HG02870 (cell line): Measurements from ENCODE around the gene ZNF345.
A peak's percentile ranks its signal among the peaks of the same experiment; 100 is the strongest.

Source experiments
- ATAC-seq: cut with Tn5 transposase; IDR thresholded peaks from one replicate; pipeline ENCODE4 v1.9.1; 2021; ENCODE audit warnings: mild to moderate bottlenecking, moderate library complexity; ENCODE audit not compliant: unreplicated experiment

Gene ZNF345

DNA sequence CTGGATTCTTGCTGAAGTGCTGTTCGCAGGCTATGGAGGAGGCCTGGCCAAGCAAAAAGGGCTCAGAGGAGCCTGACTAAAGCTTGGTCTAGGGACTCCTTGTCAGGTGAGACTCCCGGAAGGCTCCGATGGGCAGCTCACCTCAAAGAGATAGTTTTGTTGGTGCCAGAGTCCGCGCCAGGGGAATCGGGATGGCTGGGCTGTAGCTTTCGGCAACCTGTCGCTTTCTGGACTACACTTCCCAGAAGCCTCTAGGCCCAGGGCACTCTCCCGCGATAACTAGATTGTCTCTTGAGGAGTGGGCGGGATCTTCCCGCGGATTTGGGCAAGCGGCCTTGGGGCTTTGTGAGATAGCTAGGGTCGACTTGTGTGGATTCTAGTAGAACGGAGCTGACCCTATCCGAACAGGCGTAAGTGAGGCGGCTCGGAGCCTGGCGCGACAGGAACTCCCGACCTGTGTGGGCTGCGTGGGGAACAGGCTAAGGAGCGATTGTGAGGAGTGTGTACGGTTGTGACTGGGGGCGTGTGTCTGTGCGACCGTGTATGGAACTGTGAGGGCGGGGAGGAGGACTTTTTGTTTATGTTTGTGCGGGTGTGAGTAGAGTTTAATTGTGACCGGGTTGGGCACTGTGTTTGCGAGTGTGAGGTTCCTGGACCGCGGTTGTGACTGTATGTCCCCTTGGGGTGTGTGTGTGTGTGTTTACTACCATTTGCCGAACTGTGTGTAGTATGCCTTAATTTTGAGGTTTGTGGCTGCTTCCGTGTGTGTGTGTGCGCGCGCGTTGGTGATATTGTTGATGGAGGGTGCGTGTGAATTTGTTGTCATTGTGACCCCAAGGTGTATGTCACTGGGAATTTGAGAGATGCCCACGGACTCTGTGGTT lies at the start of gene ZNF345:
Gene ZNF345, plus strand, starts transcription at position 318 of the 884 bp plus-strand sequence. CDS start 25,955 bp downstream, outside the sequence.
- peak; percentile 81 for ATAC-seq

GRCh38 chr19:36805364-36805763 lies 45.3 kb upstream of the ZNF345 start:
- ATAC-seq, result no peak

DNA sequence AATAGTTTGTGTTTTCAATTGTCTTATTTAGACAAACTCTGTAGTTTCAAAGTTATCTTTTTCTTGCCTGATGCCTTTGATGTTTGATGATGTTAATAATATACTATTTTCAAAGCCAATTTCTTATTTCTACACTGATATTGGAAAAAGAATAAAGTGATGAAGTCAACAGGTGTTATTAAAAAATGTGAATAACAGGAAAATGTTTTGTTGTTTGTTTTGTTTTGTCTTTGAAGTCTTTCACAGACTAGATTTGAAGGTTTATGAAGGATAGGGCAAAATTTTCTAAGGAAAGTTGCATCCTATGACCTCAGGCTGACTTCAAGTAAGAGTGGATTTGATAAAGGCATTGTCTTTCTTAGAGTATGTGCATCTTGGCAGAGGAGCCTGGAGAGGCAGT lies 43.6 kb upstream of the ZNF345 start:
- no peak for ATAC-seq

DNA sequence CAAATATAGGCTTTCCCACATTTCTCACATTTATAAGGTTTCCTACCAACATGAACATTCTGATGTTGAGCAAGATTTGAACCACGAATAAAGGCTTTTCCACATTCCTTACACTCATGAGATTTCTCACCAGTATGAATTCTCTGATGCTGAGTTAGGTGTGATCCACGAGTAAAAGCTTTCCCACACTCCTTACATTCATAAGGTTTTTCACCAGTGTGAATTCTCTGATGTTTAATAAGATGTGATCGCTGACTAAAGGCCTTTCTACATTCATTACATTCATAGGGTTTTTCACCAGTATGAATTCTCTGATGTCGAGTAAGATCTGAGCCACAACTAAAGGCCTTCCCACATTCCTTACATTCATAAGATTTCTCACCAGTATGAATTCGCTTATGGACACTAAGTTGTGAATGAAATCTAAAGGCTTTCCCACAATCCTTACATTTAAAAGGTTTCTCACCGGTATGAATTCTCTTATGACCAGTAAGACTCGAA lies 31.5 kb upstream of the ZNF345 start:
- no peak for ATAC-seq

DNA sequence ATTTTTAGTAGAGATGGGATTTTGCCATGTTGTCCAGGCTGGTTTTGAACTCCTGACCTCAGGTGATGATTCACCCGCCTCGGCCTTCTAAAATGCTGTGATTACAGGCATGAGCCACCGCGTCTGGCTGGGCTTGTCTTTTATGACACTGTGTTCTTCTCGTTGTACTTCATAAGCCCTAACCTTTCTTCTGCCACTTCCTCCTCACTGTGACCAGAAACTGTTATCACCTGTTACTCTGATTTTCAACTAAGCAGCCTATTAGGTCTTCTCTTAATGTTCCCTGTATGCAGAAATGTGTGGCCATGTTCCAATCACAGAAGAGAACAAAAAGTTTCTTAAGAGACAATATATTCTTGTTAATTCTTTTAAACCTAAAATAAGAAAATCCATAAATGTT lies 28.9 kb upstream of the ZNF345 start:
- ATAC-seq, result no peak

GRCh38 chr19:36833430-36833829 lies 17.2 kb upstream of the ZNF345 start:
- ATAC-seq, result no peak

DNA sequence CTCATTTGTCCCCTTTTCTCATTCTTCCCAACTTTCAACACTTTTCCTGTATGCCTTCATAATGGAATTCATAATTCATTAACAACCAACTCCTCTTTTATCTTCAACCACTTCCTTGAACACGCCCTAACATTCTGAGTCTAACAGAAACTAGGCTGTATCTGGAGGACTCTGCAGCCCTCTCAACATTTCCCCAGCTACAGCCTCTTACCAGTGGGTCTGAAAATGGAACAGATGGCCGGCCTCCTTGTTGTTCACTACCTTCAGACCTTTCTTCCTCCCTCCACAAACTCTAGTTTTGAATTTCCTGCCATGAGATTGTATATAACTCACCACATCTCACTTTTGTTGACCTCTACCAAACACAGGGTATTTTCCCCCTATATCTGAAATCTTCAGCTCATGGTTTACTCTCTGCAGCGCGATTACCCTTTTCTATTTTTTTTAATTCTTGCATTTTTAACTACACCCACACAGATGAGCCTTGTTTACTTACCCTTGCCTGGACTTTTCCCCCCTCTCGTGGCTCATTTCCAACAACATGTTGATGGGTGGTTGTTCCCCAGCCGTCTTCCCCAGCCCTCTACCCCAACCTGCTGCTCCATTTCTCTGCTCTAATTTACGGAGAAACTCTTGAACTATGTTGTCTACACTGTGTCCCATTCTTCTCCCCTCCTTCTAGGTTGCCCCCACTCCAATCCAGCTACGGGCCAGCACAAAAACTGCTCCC lies 13.3 kb upstream of the ZNF345 start:
- no peak for ATAC-seq

GRCh38 chr19:36837906-36838783 lies 12.5 kb upstream of the ZNF345 start, which contains the start of gene ZNF790:
Gene ZNF790, minus strand, starts transcription at chr19:36838387. Its CDS starts 12,768 bp downstream, at chr19:36825619.
- ATAC-seq, result peak; percentile 88

- ATAC-seq, result peak; percentile 6
Measured at GRCh38 chr19:36838784-36839324, 11.8 kb upstream of the ZNF345 start.

- ATAC-seq, result no peak
Measured at GRCh38 chr19:36847968-36848367, 2.7 kb upstream of the ZNF345 start.

GRCh38 chr19:36849701-36850558 lies 746 bp upstream of the ZNF345 start:
- ATAC-seq, result peak; percentile 68

- no peak for ATAC-seq
Measured at GRCh38 chr19:36851898-36852297, 1.2 kb downstream of the ZNF345 start.

DNA sequence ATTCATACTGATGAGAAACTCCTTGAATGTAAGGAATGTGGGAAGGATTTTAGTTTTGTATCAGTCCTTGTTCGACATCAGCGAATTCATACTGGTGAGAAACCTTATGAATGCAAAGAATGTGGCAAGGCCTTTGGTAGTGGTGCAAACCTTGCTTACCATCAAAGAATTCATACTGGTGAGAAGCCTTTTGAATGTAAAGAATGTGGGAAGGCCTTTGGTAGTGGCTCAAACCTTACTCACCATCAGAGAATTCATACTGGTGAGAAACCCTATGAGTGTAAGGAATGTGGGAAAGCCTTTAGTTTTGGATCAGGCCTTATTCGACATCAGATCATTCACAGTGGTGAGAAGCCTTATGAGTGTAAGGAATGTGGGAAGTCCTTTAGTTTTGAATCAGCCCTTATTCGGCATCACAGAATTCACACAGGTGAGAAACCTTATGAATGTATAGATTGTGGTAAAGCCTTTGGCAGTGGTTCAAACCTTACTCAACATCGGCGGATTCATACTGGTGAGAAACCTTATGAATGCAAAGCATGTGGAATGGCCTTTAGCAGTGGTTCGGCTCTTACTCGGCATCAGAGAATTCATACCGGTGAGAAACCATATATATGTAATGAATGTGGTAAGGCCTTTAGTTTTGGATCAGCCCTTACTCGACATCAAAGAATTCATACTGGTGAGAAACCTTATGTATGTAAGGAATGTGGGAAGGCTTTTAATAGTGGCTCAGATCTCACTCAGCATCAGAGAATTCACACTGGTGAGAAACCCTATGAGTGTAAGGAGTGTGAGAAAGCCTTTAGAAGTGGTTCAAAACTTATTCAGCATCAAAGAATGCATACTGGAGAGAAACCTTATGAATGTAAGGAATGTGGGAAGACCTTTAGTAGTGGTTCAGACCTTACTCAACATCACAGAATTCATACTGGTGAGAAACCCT lies 26.6 kb downstream of the ZNF345 start:
- ATAC-seq, result no peak

- no peak for ATAC-seq
Measured at GRCh38 chr19:36891768-36892357, 41.2 kb downstream of the ZNF345 start.

- no peak for ATAC-seq
Measured at GRCh38 chr19:36894849-36895383, 44.2 kb downstream of the ZNF345 start.

DNA sequence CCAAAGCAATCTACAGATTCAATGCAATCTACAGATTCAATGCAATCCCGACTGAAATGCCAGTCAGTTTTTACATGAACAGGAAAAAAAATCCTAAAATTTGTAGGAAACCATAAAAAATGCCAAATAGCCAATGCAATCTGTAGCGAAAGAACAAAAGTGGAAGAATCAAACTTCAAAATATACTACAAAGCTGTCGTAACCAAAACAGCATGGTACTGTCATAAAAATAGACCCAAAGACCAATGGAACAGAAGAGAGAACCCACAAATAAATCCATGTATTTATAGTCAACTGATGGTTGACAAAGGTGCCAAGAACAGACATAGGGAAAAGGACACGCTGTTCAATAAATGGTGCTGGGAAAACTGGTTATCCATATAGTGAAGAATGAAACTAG lies 47.7 kb downstream of the ZNF345 start:
- no peak for ATAC-seq

DNA sequence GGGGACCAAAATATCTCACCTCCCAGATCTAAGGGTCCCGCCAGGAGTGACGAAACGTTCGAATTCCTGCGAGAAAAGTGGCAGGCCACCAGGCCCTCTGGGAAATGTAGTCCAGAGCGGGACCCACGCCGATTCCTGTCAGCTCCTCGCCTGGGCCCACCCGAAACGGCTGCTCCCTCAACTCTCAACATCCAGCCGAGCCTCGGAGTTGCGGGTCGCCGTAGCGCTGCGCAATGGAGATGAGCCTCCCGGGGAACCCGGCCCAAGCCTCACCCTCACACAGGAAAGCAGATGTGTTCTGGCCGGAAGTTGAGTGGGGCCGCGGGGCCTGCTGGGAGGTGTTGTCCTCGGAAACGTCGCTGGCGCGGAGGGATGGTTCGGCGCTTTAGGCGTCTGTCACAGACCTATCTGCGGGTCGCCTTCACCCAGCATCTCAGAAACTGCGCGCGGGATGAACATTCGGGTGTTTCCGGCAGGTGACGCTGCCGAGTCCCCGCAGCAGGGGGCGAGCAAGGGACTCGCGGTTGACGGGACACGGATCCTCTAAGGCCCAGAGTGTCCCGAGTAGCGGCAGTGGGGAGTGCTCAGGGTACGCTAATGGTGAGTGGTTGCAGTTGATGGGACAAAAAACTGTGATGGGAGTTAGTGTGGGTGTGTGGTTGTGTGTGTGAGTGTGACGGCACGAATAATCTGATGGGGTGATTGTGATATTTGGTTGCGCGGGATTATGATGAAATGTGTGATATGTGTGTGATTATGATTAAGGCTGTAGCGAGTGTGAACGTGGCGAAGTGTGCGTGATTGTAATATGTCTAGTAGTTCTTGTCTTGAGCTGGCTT lies 65.5 kb downstream of the ZNF345 start, which contains the start of the genes ZNF568 and ZNF829:
Gene ZNF568, plus strand, starts transcription at position 341 of the 839 bp plus-strand sequence. CDS start 6,439 bp downstream, outside the sequence.
Gene ZNF829, minus strand, starts transcription at position 300 of the 839 bp plus-strand sequence. CDS start 1,124 bp downstream, outside the sequence.
- peak; percentile 78 for ATAC-seq
